DMS79 (cell line): Measurements from ENCODE around the gene CACNB4.

Experiments
- DNase-seq: peaks from one replicate; lab custom pipeline; 2025; lab: John Stamatoyannopoulos, UW

CACNB4 gene

GRCh38 chr2:152088006-152088405 lies 10.8 kb downstream of the CACNB4 start:
- DNase-seq = no peak

GRCh38 chr2:152086231-152086630 lies 12.6 kb downstream of the CACNB4 start:
- DNase-seq = no peak

GRCh38 chr2:152084076-152084475 lies 14.8 kb downstream of the CACNB4 start:
- no peak for DNase-seq

GRCh38 chr2:152083202-152083875 lies 15.5 kb downstream of the CACNB4 start:
- no peak for DNase-seq

DNA sequence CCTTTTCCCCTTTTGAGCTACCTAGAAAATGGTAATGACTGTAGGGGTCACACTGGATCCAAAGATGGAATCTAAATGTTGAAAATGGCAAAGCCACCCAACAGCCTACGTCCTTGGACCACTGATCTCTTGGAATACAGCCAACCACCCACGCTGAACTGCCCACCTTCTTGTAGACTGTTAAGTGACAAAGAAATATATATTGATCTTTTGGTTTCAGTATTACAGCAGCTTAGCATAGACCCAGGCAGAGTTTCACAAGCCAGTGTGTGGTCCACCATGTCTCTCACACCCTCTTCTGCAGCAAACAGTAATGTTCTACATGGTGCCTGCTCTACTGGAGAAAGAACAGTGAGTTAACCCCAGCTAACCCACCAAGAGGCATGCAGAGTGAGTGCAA lies 20.2 kb downstream of the CACNB4 start:
- no peak for DNase-seq

DNA sequence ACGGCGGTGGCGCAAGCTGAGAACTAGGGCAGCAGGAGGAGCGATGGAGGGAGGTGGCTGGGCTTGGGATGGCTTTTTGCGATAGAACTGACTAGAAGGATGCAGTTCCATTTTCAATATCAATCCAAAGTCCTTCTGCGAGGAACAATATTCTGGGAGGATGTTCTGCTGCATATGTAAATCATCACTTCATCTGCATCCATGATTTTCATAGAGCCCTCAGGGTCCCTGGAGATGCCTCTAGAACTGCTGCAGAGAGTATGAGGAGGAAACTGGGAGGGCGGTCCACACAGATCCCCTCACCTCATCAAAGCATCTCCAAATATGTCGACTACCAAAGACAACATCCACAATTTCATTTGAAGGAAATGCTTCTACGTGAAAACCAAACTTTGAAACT lies 20.8 kb downstream of the CACNB4 start:
- DNase-seq = no peak

GRCh38 chr2:152075461-152076050 lies 23.3 kb downstream of the CACNB4 start:
- DNase-seq = no peak

DNA sequence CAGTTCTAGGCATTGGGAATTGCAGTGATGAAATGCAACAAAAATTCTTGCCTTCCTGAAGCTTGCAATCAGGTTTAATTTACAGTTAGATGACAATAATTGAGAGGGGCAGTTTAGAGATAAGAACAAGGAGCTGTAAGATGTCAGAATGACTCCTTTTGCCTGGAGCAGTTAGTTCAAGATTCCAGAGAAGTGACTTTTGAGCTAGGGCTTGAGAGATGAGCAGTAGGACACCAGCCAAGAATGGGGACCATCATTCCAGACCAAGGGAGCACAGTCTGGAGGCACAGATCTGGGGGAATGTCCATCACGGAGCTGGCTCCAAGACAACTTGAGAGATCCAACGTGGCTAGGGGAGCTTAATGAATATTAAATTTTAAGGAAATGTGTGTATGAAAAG lies 26.8 kb downstream of the CACNB4 start:
- no peak for DNase-seq

DNA sequence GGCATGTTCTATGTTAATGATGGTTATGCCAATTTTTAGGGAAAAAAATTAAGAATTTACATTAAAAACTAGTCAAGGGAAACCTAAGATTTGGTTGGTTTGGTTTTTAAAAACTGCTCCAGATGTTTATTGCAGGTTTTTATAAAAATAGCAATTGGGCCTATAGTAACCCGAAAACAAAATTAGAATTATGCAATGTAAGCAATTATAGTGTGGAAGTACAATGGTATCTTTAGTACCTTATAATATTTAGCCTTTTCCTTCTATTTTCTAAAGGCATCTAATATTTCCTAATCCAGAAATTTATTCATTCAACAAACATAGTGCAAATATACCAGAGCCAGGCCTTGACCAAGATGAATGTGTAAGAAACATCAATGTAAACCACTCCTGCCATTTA lies 27.3 kb downstream of the CACNB4 start:
- DNase-seq = no peak

DNA sequence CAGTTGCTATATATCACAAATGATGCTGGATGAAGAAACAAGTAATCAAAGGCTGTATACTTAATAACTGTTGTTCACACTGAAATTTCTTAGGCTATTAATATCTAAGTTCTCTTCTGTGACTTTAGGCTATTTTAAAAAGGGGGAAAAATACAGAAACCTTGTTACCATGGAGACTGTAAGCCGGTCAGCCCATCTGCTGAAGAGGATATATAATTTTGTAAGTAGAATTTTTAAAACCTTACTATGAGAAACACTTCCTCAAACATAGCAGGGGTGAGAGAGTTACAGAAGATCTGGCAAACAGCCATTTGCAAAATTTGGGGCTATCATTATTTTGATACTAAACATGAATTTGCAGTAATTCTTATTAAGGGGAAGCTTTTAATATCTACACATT lies 27.8 kb downstream of the CACNB4 start:
- no peak for DNase-seq

- DNase-seq = no peak
These were observed 30.6 kb downstream of the CACNB4 start for GRCh38 chr2:152068226-152068625.

- no peak for DNase-seq
These were observed 31.0 kb downstream of the CACNB4 start for GRCh38 chr2:152067823-152068222.

GRCh38 chr2:152065945-152066344 lies 32.9 kb downstream of the CACNB4 start:
- DNase-seq = no peak

DNA sequence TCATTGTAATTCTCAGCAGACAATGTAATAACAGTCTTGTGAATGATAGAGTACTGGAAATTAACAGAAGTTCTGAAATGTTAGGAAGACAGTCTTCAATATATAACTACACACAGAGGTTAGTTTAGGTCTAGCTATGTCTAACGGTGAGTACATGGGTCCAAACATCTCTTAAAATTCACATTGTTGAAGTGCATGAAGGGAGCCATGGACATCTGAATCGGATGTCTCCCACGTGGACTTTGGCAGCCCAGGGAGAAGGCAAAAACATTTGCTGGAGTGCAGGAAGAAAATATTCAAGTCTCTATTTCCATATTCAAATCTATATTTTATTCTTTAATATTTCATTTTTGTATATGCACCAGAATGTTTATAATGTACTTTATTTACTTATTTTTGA lies 34.8 kb downstream of the CACNB4 start:
- no peak for DNase-seq

DNA sequence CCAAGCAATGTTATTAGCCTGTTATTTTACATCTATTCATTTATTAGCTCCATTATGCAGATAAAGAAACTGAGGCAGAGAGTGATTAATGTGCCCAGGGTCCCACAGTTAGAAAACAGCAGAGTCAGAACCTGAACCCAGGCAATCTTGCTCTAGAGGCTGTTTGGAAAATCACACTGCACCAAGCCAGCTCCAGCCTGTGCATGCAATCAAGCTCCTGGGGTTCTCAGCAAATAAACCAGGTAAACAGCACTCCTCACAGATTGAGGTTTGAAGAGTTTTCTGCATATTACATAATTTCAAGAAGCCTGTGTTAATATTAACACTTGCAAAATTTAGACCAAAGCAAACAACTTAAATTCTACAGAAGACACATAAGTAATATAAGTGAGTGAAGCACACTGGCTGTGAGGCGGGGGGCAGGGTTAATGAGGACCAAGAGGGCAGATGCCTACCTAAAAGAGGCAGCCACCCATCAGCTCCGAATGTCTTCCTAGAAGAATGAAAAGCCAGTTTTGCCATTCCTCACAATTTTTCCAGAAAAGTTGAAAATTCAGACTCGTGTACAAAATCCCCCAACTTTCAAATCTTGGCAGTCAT lies 35.4 kb downstream of the CACNB4 start:
- no peak for DNase-seq

DNA sequence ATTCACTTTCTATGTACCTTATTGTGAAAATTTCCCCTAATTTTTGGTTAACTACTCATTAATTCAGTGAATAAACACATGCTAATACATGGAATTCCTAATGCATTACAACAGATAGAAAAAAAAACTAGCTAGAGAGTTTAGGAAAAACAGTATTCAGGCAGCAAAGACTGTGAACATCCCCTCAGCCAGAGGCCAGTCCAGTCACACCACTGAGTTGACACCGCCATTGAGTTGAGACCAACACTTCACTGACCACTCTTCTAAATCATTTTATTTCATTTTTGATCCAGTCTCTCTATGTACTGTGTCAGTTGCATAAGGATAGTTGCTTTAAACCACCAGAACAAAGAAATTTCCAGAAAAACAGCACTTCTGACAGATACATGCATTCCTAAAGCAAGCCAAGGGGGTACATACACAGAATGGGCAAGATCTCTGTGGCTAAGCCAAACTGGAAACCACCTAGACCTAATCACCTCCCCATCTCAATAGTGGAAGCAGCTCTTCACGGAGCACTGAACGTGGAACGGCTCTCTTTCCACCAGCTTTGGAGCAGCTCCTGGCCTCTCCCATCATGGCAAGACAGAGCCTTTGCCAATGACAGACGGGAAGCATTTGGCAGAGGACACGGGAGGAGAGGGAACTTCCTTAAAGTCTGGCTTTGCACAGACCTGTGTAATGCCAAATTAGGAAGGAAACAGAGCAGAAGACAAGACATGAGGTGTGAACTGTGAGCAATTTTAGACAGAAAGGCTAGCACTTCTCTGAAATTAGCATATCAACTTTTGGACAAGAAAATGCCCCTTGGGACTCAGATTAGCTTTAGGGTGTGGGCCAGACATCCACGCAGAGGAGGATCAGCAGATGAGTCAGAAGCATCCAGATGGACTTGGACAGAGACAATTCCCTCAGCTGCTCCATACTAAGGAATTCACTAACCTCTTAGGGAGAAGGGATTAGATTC lies 36.4 kb downstream of the CACNB4 start:
- no peak for DNase-seq

DNA sequence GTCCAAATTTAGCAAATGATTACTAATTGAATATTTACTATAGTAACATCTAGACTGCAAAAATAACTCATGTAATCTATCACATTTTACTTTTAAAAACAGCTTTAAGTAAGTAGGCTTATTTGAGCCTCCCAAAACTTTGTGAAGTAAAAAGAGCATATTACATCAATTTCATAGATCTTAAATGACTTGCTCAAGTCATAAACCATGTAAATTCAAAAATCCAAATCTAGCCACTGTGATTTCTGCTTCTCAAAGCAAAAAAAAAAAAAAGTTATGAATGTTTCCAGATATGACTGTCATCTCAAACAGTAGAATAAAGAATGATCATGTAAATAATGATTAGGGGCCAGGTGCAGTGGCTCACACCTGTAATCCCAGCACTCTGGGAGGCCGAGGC lies 37.5 kb downstream of the CACNB4 start:
- DNase-seq = no peak

GRCh38 chr2:152058655-152059054 lies 40.2 kb downstream of the CACNB4 start:
- no peak for DNase-seq

DNA sequence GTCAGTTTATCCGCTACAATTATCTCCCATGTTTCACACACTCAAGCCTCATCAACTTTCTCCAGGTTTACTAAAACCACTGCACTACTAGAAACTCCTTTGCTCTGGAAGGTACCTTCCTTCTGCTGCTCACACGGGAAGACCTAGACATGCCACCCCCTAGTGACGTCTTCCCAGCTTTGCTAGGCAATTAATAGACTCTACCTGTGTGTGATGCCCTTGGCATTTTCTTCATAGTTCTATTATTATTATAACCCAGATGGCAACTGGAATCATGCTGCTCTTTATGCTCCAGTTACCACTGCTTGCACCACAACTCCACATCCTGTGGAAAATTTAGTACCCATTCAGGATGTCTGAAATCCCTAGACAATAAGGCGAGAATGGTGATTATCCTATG lies 42.4 kb downstream of the CACNB4 start:
- no peak for DNase-seq

DNA sequence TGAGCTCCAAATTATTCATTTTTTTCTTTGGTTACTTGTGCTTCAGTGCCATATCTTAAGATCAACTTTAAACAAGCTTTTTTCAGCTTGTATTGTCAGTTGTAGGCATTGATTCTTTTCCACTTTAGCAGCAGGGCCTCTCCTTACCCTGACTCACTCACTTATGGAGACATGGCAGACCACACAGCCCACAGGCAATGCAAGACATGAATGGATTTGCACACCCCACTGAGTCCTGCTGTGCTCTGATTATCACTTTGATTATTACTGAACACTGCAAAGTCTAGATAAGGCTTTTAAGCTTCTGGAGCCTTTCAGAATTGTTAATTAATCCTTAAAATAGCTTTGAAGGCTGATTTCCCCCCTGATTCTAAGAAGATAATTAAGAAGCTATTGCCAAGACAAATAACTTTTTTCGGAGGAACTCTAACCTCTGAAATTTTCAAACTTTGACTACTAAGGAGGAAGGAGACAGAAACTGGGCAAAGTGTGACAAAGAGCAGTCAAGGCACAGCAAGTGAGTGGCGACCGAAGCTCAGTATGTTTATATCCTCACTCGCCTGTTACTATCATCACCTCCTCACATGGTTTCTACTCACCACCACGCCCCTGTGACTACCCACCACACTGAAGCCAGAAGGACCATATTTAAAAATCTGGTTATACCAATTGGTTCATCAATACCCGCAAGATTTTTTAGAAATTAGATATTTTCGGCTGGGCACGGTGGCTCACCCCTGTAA lies 43.3 kb downstream of the CACNB4 start:
- DNase-seq = no peak

DNA sequence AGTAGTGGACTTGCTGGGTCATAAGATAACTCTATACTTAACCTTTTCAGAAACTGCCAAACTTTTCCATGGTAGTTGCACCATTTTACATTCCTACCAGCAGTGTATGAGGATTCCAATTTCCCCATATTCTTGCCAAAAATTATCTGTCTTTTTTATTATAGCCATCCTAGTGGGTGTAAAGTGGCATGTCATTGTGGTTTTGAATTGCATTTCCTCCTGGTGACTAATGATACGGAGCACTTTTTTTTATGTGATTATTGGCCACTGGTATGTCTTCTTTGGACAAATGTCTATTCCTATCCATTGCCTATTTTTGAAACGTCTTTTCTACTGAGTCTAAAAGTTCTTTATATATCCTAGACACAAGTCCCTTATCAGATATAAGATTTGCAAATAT lies 44.3 kb downstream of the CACNB4 start:
- no peak for DNase-seq

- DNase-seq = no peak
These were observed 47.4 kb downstream of the CACNB4 start for GRCh38 chr2:152051436-152051835.
